GM19372 (cell line): ENCODE measurements around the gene CTSE.

Experiments used
- ATAC-seq: cut with Tn5 transposase; IDR thresholded peaks from one replicate; pipeline ENCODE4 v1.9.1; 2021; ENCODE audit warnings: mild to moderate bottlenecking, low read depth, moderate library complexity; ENCODE audit not compliant: unreplicated experiment

The CTSE gene

GRCh38 chr1:206021008-206021625 lies 2.6 kb downstream of the CTSE start:
- ATAC-seq, result no peak

GRCh38 chr1:206020393-206021007 lies 3.2 kb downstream of the CTSE start:
- no peak for ATAC-seq

GRCh38 chr1:206015071-206015470 lies 8.6 kb downstream of the CTSE start:
- ATAC-seq, result no peak

- no peak for ATAC-seq
These were observed 9.1 kb downstream of the CTSE start for GRCh38 chr1:206014601-206015000.

GRCh38 chr1:206013026-206013795 lies 10.5 kb downstream of the CTSE start:
- no peak for ATAC-seq

GRCh38 chr1:206012086-206012859 lies 11.4 kb downstream of the CTSE start:
- ATAC-seq, result peak; percentile 98

- no peak for ATAC-seq
These were observed 12.6 kb downstream of the CTSE start for GRCh38 chr1:206011057-206011456.

GRCh38 chr1:206010060-206010459 lies 13.6 kb downstream of the CTSE start:
- no peak for ATAC-seq

- ATAC-seq, result no peak
These were observed 16.7 kb downstream of the CTSE start for GRCh38 chr1:206006946-206007345.

- ATAC-seq, result no peak
These were observed 17.9 kb downstream of the CTSE start for GRCh38 chr1:206005778-206006180.

GRCh38 chr1:206005234-206005633 lies 18.5 kb downstream of the CTSE start:
- ATAC-seq, result no peak

- no peak for ATAC-seq
These were observed 18.9 kb downstream of the CTSE start for GRCh38 chr1:206004826-206005225.

GRCh38 chr1:206003854-206004800 lies 19.6 kb downstream of the CTSE start:
- no peak for ATAC-seq

GRCh38 chr1:206002871-206003801 lies 20.6 kb downstream of the CTSE start, which contains the start of gene RAB7B:
TSS of gene RAB7B (minus strand) at chr1:206003395. CDS start at chr1:205994135, 9,260 bp downstream.
- ATAC-seq, result no peak

GRCh38 chr1:206002160-206002559 lies 21.5 kb downstream of the CTSE start:
- no peak for ATAC-seq

GRCh38 chr1:206001476-206001888 lies 22.2 kb downstream of the CTSE start:
- ATAC-seq, result no peak

- ATAC-seq, result no peak
These were observed 22.9 kb downstream of the CTSE start for GRCh38 chr1:206000641-206001339.
